Activated T-cell treated with anti-CD3 and anti-CD28 coated beads, Interleukin-2, amount 50 U/mL, for 24 hours (primary cell): ENCODE measurements around the gene DNER.
"Not testable (repeated sequence)": the region's sequence is repeated elsewhere in the genome, so short reads cannot be mapped to it uniquely, and the experiment has no call there.

Experiments
- DNase-seq: peaks from one replicate; pipeline ENCODE4 v3.0.0-alpha.2; 2020
- H3K27ac Mint-ChIP-seq: 2 replicates; pipeline ENCODE4 v1.8.0; 2020; ENCODE audit warnings: mild to moderate bottlenecking, mixed read lengths
- H3K27me3 Mint-ChIP-seq: 2 replicates; pipeline ENCODE4 v1.8.0; 2020; ENCODE audit warnings: mixed read lengths
- H3K36me3 Mint-ChIP-seq: 2 replicates; pipeline ENCODE4 v1.8.0; 2020; ENCODE audit warnings: low read depth, mixed read lengths
- H3K4me1 Mint-ChIP-seq: 2 replicates; pipeline ENCODE4 v1.8.0; 2020; ENCODE audit warnings: low read depth, mixed read lengths
- H3K4me3 Mint-ChIP-seq: 2 replicates; pipeline ENCODE4 v1.8.0; 2020; ENCODE audit warnings: mild to moderate bottlenecking, moderate library complexity, mixed read lengths
- H3K9me3 Mint-ChIP-seq: 2 replicates; pipeline ENCODE4 v1.8.0; 2020; ENCODE audit warnings: mixed read lengths

DNER gene

GRCh38 chr2:229701062-229701461 is 13.3 kb downstream of the DNER start:
- DNase-seq = no peak
- Mint-ChIP-seq H3K4me3 (no peak overlapping the region), H3K4me1 (no peaks in the 10 kb centered on the region), H3K9me3 (no peaks in the 10 kb centered on the region), H3K36me3 (no peaks in the 10 kb centered on the region), H3K27me3 (peaks cover 51% of the 10 kb centered on the region), H3K27ac (no peak overlapping the region)

- Mint-ChIP-seq H3K9me3 (no peaks in the 10 kb centered on the region), H3K4me3 (no peak overlapping the region), H3K27ac (no peak overlapping the region)
Measured at GRCh38 chr2:229695961-229696360, 18.4 kb downstream of the DNER start.

GRCh38 chr2:229693845-229694244 is 20.5 kb downstream of the DNER start:
- not testable (repeated sequence) for H3K9me3 Mint-ChIP-seq, DNase-seq, H3K4me3 Mint-ChIP-seq, H3K4me1 Mint-ChIP-seq, H3K36me3 Mint-ChIP-seq, H3K27ac Mint-ChIP-seq
- H3K27me3 Mint-ChIP-seq = peaks cover 43% of the 10 kb centered on the region

More at GRCh38 chr2:229695961-229696360, 18.4 kb downstream of the DNER start:
- Mint-ChIP-seq H3K36me3 (no peaks in the 10 kb centered on the region), H3K27me3 (peaks cover 40% of the 10 kb centered on the region), H3K4me1 (no peaks in the 10 kb centered on the region)
- DNase-seq = no peak

- no peak for DNase-seq
- no peak overlapping the region for H3K27ac Mint-ChIP-seq
Measured at GRCh38 chr2:229691631-229692030, 22.7 kb downstream of the DNER start.

GRCh38 chr2:229689307-229689839 is 25.0 kb downstream of the DNER start:
- H3K4me1 Mint-ChIP-seq = no peaks in the 10 kb centered on the region
- no peaks in the 10 kb centered on the region for H3K36me3 Mint-ChIP-seq
- DNase-seq = no peak
- H3K27me3 Mint-ChIP-seq = peaks cover 39% of the 10 kb centered on the region
- no peak overlapping the region for H3K4me3 Mint-ChIP-seq
- no peak overlapping the region for H3K27ac Mint-ChIP-seq
- no peaks in the 10 kb centered on the region for H3K9me3 Mint-ChIP-seq

More at GRCh38 chr2:229691631-229692030, 22.7 kb downstream of the DNER start:
- Mint-ChIP-seq H3K4me3 (no peak overlapping the region), H3K36me3 (no peaks in the 10 kb centered on the region), H3K4me1 (no peaks in the 10 kb centered on the region), H3K27me3 (peaks cover 39% of the 10 kb centered on the region), H3K9me3 (no peaks in the 10 kb centered on the region)

GRCh38 chr2:229688141-229688540 is 26.2 kb downstream of the DNER start:
- Mint-ChIP-seq H3K36me3 (no peaks in the 10 kb centered on the region), H3K27me3 (peaks cover 48% of the 10 kb centered on the region), H3K27ac (no peak overlapping the region), H3K4me1 (no peaks in the 10 kb centered on the region), H3K4me3 (no peak overlapping the region), H3K9me3 (no peaks in the 10 kb centered on the region)
- no peak for DNase-seq

- H3K36me3 Mint-ChIP-seq = no peaks in the 10 kb centered on the region
- no peak overlapping the region for H3K4me3 Mint-ChIP-seq
- no peak overlapping the region for H3K27ac Mint-ChIP-seq
Measured at GRCh38 chr2:229686122-229686919, 28.0 kb downstream of the DNER start.

GRCh38 chr2:229684942-229685562 is 29.3 kb downstream of the DNER start:
- no peak overlapping the region for H3K27ac Mint-ChIP-seq
- DNase-seq = no peak
- H3K27me3 Mint-ChIP-seq = peaks cover 57% of the 10 kb centered on the region
- H3K9me3 Mint-ChIP-seq = no peaks in the 10 kb centered on the region
- no peaks in the 10 kb centered on the region for H3K36me3 Mint-ChIP-seq
- no peak overlapping the region for H3K4me3 Mint-ChIP-seq
- H3K4me1 Mint-ChIP-seq = no peaks in the 10 kb centered on the region

More at GRCh38 chr2:229686122-229686919, 28.0 kb downstream of the DNER start:
- no peak for DNase-seq
- Mint-ChIP-seq H3K9me3 (no peaks in the 10 kb centered on the region), H3K4me1 (no peaks in the 10 kb centered on the region), H3K27me3 (peaks cover 54% of the 10 kb centered on the region)

- no peak for DNase-seq
- H3K4me3 Mint-ChIP-seq = no peak overlapping the region
- H3K9me3 Mint-ChIP-seq = no peaks in the 10 kb centered on the region
- peaks cover 72% of the 10 kb centered on the region for H3K27me3 Mint-ChIP-seq
- no peaks in the 10 kb centered on the region for H3K36me3 Mint-ChIP-seq
- H3K4me1 Mint-ChIP-seq = no peaks in the 10 kb centered on the region
- no peak overlapping the region for H3K27ac Mint-ChIP-seq
Measured at GRCh38 chr2:229679393-229680125, 34.8 kb downstream of the DNER start.

GRCh38 chr2:229675569-229675968 is 38.8 kb downstream of the DNER start:
- no peaks in the 10 kb centered on the region for H3K9me3 Mint-ChIP-seq
- H3K27me3 Mint-ChIP-seq = peaks cover 63% of the 10 kb centered on the region
- no peaks in the 10 kb centered on the region for H3K36me3 Mint-ChIP-seq
- H3K4me1 Mint-ChIP-seq = no peaks in the 10 kb centered on the region
- DNase-seq = no peak
- H3K27ac Mint-ChIP-seq = no peak overlapping the region
- no peak overlapping the region for H3K4me3 Mint-ChIP-seq

GRCh38 chr2:229674830-229675530 is 39.4 kb downstream of the DNER start:
- DNase-seq = no peak
- H3K4me3 Mint-ChIP-seq = no peak overlapping the region
- H3K4me1 Mint-ChIP-seq = no peaks in the 10 kb centered on the region
- peaks cover 62% of the 10 kb centered on the region for H3K27me3 Mint-ChIP-seq
- H3K27ac Mint-ChIP-seq = no peak overlapping the region
- no peaks in the 10 kb centered on the region for H3K9me3 Mint-ChIP-seq
- no peaks in the 10 kb centered on the region for H3K36me3 Mint-ChIP-seq

GRCh38 chr2:229673676-229674075 is 40.7 kb downstream of the DNER start:
- no peak for DNase-seq
- no peaks in the 10 kb centered on the region for H3K36me3 Mint-ChIP-seq
- H3K4me1 Mint-ChIP-seq = no peaks in the 10 kb centered on the region
- no peak overlapping the region for H3K4me3 Mint-ChIP-seq
- H3K9me3 Mint-ChIP-seq = no peaks in the 10 kb centered on the region
- peaks cover 58% of the 10 kb centered on the region for H3K27me3 Mint-ChIP-seq
- no peak overlapping the region for H3K27ac Mint-ChIP-seq

GRCh38 chr2:229672021-229672420 is 42.3 kb downstream of the DNER start:
- no peak for DNase-seq
- no peaks in the 10 kb centered on the region for H3K36me3 Mint-ChIP-seq
- H3K9me3 Mint-ChIP-seq = no peaks in the 10 kb centered on the region
- H3K4me3 Mint-ChIP-seq = no peak overlapping the region
- H3K27ac Mint-ChIP-seq = no peak overlapping the region
- H3K27me3 Mint-ChIP-seq = peaks cover 45% of the 10 kb centered on the region
- no peaks in the 10 kb centered on the region for H3K4me1 Mint-ChIP-seq

GRCh38 chr2:229669841-229670240 is 44.5 kb downstream of the DNER start:
- Mint-ChIP-seq H3K9me3 (no peaks in the 10 kb centered on the region), H3K36me3 (no peaks in the 10 kb centered on the region), H3K4me1 (no peaks in the 10 kb centered on the region), H3K27ac (no peak overlapping the region), H3K27me3 (peaks cover 38% of the 10 kb centered on the region), H3K4me3 (no peak overlapping the region)
- no peak for DNase-seq
